ENCODE data around the gene IL5.

Gene IL5

DNA sequence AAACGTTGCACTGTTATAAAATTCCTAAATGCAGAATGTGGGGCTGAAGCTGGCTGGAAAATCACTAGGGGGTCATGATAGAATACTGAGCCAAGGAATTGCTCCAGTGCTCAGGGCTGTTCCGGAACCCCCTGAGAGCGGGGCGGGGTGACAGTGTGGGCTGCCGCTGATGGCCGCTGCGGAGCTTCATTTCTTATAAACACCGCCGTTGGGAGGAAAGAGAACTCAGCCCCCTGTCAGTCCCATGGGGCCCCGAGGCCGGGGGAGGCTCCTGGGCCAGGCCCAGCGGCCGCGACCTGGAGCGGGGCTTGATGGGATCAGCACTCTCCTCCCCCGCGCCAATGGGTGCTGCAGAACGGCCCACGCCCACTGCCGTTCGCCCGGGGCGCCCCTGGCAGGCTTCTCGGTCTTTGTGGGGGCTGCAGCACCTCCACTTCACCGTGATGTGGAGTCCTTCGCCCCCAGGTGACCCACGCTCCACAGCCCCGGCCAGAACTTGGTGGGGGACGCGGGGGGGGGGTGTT, 47.6 kb downstream of the IL5 start:
- DNase-seq (ENCODE audit: extremely low read depth, insufficient read length): peak; percentile 87
- H3K27me3 ChIP-seq (replicated peaks; ENCODE audit: control insufficient read depth, insufficient read depth, low read length): no peaks in the 10 kb centered on the region
- no peaks in the 10 kb centered on the region for H3K36me3 ChIP-seq (ENCODE audit: control insufficient read depth, insufficient read depth, low read length)
- peak overlapping the region; percentile 80 for H3K4me3 ChIP-seq (replicated peaks; ENCODE audit: low read depth, low read length)
- peak; percentile 21 for TF ChIP-seq CTCF (IDR thresholded peaks at IDR 0.05; ENCODE audit: insufficient read depth, low read length, poor library complexity, severe bottlenecking)

GRCh38 chr5:132493821-132494220, 49.5 kb downstream of the IL5 start:
- DNase-seq (ENCODE audit: extremely low read depth, insufficient read length): no peak
- Histone ChIP-seq H3K36me3 (ENCODE audit: control insufficient read depth, insufficient read depth, low read length) (peaks cover under 1% of the 10 kb centered on the region; the same call in 1 of the 2 replicates), H3K27me3 (replicated peaks; ENCODE audit: control insufficient read depth, insufficient read depth, low read length) (no peaks in the 10 kb centered on the region), H3K4me3 (replicated peaks; ENCODE audit: low read depth, low read length) (no peak overlapping the region)
- TF ChIP-seq CTCF (IDR thresholded peaks at IDR 0.05; ENCODE audit: insufficient read depth, low read length, poor library complexity, severe bottlenecking): no peak

DNA sequence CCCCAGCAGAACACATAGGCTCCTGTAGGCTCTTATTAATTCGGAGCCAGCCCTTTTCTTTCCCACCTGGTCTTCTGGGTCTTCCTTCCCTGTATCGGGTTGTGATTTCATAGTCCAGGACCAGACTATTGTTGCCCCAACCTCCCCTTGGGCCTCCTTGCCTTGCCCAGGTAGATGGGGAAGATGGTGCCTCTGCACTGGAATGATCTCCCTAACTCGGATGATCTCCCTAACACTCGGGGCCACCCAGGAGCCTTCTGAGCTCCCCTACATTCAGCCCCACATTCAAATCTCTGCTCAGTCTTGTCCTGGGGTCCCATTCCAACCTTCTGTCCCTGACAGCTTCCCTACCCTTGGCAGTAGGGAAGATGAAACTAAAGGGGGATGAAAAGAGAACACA, 50.1 kb downstream of the IL5 start:
- TF ChIP-seq CTCF (IDR thresholded peaks at IDR 0.05; ENCODE audit: insufficient read depth, low read length, poor library complexity, severe bottlenecking): no peak
- Histone ChIP-seq H3K4me3 (replicated peaks; ENCODE audit: low read depth, low read length) (no peak overlapping the region), H3K36me3 (ENCODE audit: control insufficient read depth, insufficient read depth, low read length) (peaks cover 3% of the 10 kb centered on the region), H3K27me3 (replicated peaks; ENCODE audit: control insufficient read depth, insufficient read depth, low read length) (no peaks in the 10 kb centered on the region)
- no peak for DNase-seq (ENCODE audit: extremely low read depth, insufficient read length)

- Histone ChIP-seq H3K36me3 (ENCODE audit: control insufficient read depth, insufficient read depth, low read length) (peaks cover 8% of the 10 kb centered on the region), H3K27me3 (replicated peaks; ENCODE audit: control insufficient read depth, insufficient read depth, low read length) (no peaks in the 10 kb centered on the region), H3K4me3 (replicated peaks; ENCODE audit: low read depth, low read length) (no peak overlapping the region)
- TF ChIP-seq CTCF (IDR thresholded peaks at IDR 0.05; ENCODE audit: insufficient read depth, low read length, poor library complexity, severe bottlenecking): no peak
- no peak for DNase-seq (ENCODE audit: extremely low read depth, insufficient read length)
These were observed 50.8 kb downstream of the IL5 start for GRCh38 chr5:132492386-132493125.
